ENCODE data around the gene LY6G5C. TPM values are rescaled to one million over a fixed set of nuclear protein-coding genes. Genes with fewer than 3 reads are reported as not detected.

Gene LY6G5C
- total and polyA plus RNA-seq, 4 donors: 2.8 to 5.0 (median 3.5) TPM

- TF ChIP-seq CTCF (IDR thresholded peaks at IDR 0.05; ENCODE audit: control extremely low read depth, extremely low read depth): no peak
- no peak for ATAC-seq (ENCODE audit: insufficient read depth, low FRiP score)
- Histone ChIP-seq H3K9ac (ENCODE audit: insufficient read depth in 1 of 2, low read length in 2 of 2) (no peak overlapping the region), H3K9me3 (ENCODE audit: control insufficient read depth in 4 of 4, insufficient read depth in 3 of 4, low read length in 3 of 4) (no peaks in the 10 kb centered on the region), H3K27ac (ENCODE audit: low read depth in 1 of 2, low read length in 1 of 2) (no peak overlapping the region), H3K36me3 (ENCODE audit: control insufficient read depth in 4 of 4, insufficient read depth in 4 of 4, low read length in 4 of 4) (peaks cover 54 to 90% (median 75%) of the 10 kb centered on the region in 4 donors), H3K4me3 (no peak overlapping the region), H3K27me3 (ENCODE audit: control insufficient read depth in 3 of 3, insufficient read depth in 3 of 3, low read length in 2 of 3) (no peaks in the 10 kb centered on the region), H3K4me1 (ENCODE audit: control insufficient read depth in 5 of 5, insufficient read depth in 5 of 5, low read length in 5 of 5) (no peaks in the 10 kb centered on the region)
- no peak for DNase-seq
- 91% methylated on average over 16 of the region's 16 CpGs for WGBS, 2 donors
Observed at GRCh38 chr6:31631209-31631608, 49.7 kb downstream of the LY6G5C start.

- no peak for ATAC-seq (ENCODE audit: insufficient read depth, low FRiP score)
- Histone ChIP-seq H3K27ac (ENCODE audit: low read depth in 1 of 2, low read length in 1 of 2) (no peak overlapping the region), H3K36me3 (ENCODE audit: control insufficient read depth in 4 of 4, insufficient read depth in 4 of 4, low read length in 4 of 4) (peaks cover 55 to 91% (median 78%) of the 10 kb centered on the region in 4 donors), H3K4me1 (ENCODE audit: control insufficient read depth in 5 of 5, insufficient read depth in 5 of 5, low read length in 5 of 5) (no peaks in the 10 kb centered on the region), H3K9ac (ENCODE audit: insufficient read depth in 1 of 2, low read length in 2 of 2) (no peak overlapping the region), H3K9me3 (ENCODE audit: control insufficient read depth in 4 of 4, insufficient read depth in 3 of 4, low read length in 3 of 4) (no peaks in the 10 kb centered on the region), H3K27me3 (ENCODE audit: control insufficient read depth in 3 of 3, insufficient read depth in 3 of 3, low read length in 2 of 3) (no peaks in the 10 kb centered on the region), H3K4me3 (no peak overlapping the region)
- no peak for DNase-seq
- no peak for TF ChIP-seq CTCF (IDR thresholded peaks at IDR 0.05; ENCODE audit: control extremely low read depth, extremely low read depth)
- WGBS, 2 donors: 93 to 96% methylated on average over 25 of the region's 25 CpGs
Observed at GRCh38 chr6:31630177-31630934, 50.5 kb downstream of the LY6G5C start.

DNA sequence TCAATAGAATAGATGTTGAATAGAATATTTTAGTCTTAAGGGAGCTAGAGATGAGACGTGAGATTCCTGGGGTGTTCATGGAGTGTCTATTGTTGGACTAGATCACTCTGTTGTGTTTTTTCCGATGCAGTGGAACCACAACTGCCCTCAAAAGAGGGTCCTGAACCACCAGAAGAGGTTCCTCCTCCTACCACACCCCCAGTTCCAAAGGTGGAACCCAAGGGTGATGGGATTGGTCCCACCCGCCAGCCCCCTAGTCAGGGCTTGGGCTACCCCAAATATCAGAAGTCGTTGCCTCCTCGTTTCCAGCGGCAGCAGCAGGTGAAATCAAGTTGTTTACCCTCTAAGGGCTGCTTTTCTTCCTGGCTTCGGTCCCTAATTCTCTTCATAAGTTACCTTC is 51.9 kb downstream of the LY6G5C start:
- no peaks in the 10 kb centered on the region for H3K4me1 ChIP-seq (ENCODE audit: control insufficient read depth in 5 of 5, insufficient read depth in 5 of 5, low read length in 5 of 5)
- no peak overlapping the region for H3K4me3 ChIP-seq
- H3K36me3 ChIP-seq (ENCODE audit: control insufficient read depth in 4 of 4, insufficient read depth in 4 of 4, low read length in 4 of 4): peaks cover 52 to 90% (median 77%) of the 10 kb centered on the region in 4 donors
- DNase-seq: no peak
- no peaks in the 10 kb centered on the region for H3K27me3 ChIP-seq (ENCODE audit: control insufficient read depth in 3 of 3, insufficient read depth in 3 of 3, low read length in 2 of 3)
- H3K9me3 ChIP-seq (ENCODE audit: control insufficient read depth in 4 of 4, insufficient read depth in 3 of 4, low read length in 3 of 4): no peaks in the 10 kb centered on the region
- no peak overlapping the region for H3K27ac ChIP-seq (ENCODE audit: low read depth in 1 of 2, low read length in 1 of 2)
- ATAC-seq (ENCODE audit: insufficient read depth, low FRiP score): no peak
- no peak overlapping the region for H3K9ac ChIP-seq (ENCODE audit: insufficient read depth in 1 of 2, low read length in 2 of 2)
- TF ChIP-seq CTCF (IDR thresholded peaks at IDR 0.05; ENCODE audit: control extremely low read depth, extremely low read depth): no peak
- 91 to 94% methylated on average over 7 of the region's 7 CpGs for WGBS, 2 donors
